ENCODE data around the gene TMEM60.
"Not testable (repeated sequence)": the region's sequence is repeated elsewhere in the genome, so short reads cannot be mapped to it uniquely, and the experiment has no call there.

The TMEM60 gene

DNA sequence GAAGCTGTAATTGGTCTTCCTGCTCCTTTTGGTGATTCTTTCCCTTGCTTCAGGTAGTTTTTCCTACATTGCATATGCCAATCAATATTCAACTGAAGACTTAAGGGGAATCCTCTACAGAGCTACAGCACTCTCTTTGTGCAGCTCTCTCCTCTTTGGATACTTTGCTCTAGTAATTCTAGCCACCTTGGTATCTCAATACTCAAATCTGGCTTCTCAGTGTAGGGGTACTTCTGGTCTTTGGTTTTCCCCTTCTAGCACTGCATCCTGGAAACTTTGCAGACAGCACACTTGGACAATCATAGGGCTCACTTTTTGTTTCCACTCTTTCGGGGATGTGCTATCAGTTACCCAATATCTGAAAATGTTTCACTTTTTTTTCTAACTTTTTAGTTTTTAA lies 10.3 kb upstream of the TMEM60 start:
- DNase-seq = no peak

DNA sequence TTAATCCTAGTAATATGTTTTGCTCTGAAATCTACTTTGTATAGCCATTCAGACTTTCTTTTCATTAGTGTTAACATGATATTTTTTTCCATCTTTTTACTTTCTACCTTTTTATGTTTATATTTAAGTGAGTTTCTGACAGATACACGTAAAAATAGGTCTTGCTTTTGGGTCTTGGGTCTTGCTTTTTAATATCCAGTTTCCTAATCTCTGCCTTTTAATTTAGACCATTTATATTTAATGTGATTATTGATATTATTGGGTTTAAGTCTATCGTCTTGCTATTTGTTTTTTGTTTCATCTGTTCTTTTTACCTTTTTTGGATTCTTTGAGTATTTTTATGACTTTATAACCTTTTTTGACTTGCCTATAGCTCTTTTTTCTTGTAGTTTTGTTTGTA lies 8.2 kb upstream of the TMEM60 start:
- no peak for DNase-seq

DNA sequence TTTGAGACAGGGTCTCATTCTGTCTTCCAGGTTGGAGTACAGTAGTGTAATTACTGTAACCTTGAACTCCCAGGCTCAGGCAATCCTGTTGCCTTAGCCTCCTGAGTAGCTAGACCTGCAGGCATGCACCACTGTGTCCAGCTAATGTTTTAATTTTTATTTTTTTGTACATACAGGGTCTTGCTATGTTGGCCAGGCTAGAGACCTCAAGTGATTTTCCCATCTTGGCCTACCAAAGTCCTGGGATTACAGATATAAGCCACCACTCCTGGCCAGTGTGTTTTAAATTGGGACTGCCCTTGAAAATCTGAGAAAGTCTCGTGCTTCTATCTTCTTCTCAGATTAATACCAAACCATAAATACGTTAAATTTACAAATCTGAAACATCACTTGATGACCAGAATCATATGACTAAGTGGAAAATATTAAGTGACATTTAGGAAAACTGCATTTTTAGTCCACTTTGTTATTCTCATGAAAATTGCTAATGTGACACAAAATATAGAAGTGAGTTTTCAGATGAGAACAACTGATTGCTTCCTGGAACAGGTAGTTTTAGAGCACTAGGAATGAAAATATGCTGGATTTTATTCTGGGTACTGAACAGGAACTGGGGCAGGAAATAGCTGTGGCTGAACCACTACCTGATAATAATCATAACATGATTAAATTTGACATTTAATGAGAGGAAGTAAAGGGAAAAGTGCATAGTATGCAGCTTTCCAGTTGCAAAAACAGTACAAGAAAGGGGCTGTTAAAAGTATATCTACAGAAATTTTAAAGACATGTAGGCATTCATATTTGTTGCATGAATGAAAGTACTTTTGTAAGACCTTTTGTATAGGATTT lies 4.5 kb upstream of the TMEM60 start:
- DNase-seq = no peak

DNA sequence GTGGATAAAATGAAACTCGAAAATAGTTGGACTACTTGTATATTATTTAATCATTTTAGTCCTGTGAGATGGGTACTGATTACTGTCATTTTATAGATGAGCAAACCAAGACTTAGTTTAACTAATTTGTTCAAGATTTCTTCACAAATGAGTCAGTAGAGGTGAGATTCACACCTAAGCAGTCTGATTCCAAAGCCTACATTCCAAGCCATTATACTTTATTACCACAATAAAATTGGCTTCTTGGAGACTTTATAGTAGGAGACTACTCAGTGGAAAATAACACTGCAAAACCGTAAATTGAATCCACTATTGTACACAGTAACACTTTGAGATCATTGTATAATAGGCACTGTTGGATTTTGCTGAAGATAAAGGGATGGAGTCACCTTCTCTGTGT lies 2.5 kb upstream of the TMEM60 start:
- no peak for DNase-seq

GRCh38 chr7:77800158-77800557 lies 1.9 kb upstream of the TMEM60 start:
- DNase-seq = no peak

DNA sequence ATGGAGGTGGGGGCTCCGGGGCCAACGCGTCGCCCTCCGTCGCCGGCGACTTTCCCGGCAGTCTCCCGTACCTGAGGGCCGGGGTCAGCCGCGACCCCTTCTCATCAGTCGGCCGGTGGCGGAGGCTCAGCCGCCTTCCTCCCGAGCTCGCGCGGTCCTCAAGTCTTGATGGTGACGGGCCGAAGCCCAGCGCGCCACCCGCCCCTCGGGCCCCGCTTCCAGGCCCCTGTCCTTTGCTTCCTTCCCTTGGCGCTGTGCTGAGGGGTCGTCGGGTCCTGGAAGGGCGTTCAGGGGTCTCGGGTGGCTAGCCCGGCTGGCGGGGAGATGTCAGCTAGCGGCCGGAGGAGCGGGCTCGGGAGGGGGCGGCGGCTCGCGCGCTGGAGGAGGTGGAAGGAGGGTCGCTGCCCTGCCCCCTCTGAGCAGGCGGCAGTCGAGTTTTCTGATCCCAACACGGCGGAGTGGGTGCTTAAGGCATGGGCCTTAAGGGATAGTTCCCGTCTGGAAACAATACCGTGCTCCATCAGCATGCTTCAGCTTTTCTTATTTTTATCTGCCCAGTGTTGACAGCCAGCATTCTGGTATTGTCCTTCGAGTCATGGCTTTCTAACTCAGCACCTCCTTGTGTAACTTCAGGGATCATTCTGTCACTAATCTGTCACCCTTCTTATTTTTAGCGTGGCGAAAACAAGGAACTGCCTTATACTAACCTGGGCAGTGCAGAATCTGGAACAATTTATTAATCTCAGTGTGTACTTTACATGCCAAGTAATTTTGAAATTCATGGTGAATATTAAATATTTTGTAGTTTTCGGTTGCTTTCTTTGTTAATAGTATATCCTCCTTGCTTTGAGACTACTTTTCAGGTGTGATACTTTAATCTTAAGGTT lies 1.1 kb upstream of the TMEM60 start:
- peak; percentile 1 for DNase-seq

DNA sequence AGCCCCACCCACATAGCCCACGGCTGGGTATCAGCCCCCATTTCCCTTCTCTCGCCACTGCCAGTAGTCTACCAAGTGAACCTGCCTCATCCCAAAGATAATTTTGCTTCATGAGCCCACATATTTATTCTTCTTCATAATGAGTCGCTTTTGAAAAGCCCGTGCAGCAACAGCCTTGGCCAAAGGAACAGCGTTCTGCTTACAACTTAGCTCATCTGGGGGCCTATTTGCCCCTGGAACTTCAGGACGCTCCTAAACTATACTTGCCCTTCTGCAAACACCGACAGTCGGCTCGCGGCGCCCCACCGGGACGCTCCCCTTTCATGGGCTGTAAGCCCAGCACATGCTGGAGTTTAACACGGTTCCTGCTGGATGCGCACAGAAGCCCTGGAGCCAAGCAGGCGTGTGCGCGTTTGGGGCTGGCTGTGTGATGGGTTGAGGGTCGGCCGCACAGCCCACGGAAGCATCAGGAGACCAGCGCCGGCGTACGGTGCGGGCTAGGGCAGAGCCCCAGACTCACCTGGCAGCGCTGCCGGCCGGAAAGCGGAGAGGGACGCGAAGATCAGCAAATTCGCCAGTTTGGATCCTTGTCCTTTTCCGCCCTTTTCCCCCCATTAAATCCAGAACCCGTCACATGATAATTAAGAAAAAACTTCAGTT lies 370 bp downstream of the TMEM60 start:
- no peak for DNase-seq

GRCh38 chr7:77796960-77797359 lies 1.3 kb downstream of the TMEM60 start:
- DNase-seq = no peak

GRCh38 chr7:77796109-77796508 lies 2.1 kb downstream of the TMEM60 start:
- DNase-seq = no peak

DNA sequence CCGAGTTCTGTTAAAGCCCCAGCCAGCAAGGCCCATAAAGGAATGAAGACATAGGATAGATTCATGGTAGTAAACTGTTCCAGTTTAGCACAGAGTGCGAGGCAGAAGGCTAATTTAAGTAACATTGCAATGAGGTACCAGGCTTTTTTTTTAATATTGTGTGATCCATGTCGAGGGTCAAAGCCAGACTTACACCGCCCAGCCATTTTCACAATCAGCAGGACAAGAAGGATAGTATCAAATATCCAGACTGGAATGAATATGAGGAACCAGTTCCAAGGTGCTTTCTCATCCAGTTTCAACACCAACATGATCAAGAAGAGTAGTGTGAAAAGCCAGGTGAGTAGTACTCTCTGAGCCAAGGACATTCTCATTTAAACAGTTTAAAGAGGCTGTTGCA lies 4.2 kb downstream of the TMEM60 start:
- DNase-seq = no peak

GRCh38 chr7:77791956-77792355 lies 6.3 kb downstream of the TMEM60 start:
- DNase-seq = no peak

DNA sequence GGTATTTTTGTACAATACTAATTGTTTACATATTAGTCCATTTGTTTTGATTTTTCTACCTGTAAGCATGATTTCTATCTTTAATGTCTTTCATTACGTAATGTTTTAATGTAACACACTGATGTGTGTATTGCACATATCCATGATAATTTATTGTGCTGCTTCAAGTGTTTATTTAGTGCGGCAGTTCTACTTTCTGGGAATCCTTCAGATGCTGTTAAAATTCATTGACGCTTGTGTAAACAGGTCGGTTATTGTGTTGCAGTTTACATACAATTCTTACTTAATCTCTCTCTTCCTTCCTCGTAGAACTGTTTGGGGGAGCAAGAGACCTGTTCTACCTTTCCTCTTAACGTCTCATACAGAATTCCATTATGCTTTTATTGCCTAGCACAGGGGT lies 6.9 kb downstream of the TMEM60 start:
- no peak for DNase-seq

DNA sequence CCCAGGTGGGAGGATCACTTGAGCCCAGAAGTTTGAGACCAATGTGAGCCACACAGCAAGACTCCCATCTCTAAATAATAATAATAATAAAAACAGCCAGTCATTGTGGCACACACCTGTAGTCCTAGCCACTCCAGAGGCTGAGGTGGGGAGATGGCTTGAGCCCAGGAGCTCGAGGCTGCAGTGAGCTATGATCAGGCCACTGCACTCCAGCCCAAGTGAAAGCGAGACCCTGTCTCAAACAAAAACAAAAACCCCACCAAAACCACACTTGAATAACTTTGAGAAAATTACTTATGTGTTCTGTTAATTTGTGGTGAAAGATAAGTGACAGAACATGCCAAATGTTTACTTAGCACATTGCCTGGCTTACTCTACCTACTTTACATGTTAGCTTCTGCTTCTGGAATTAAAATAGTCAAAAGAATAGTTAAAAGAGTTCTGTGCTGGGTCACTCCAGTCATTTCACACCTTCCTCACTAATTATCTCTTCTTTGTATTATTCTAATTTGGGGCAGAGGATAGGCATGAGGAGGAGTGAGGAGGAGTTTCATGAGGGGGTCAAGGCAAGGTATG lies 9.8 kb downstream of the TMEM60 start:
- no peak for DNase-seq

GRCh38 chr7:77786741-77787140 lies 11.5 kb downstream of the TMEM60 start:
- DNase-seq = no peak

- no peak for DNase-seq
Measured at GRCh38 chr7:77786018-77786417, 12.2 kb downstream of the TMEM60 start.

DNA sequence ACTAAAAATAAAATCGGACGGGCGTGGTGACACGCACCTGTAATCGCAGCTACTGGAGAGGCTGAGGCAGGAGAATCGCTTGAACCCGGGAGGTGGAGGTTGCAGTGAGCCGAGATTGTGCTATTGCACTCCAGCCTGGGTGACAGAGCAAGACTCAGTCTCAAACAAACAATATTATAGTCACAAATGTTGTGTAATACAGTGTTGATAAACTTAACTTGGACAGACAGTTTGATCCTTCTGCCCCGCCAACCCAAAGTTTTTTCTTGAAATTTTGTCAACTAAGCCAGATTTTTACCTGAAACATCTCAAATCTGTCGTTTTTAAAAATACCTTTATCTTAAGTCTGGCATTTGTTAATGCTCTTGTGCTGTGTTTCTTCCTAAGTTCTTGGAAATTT lies 13.8 kb downstream of the TMEM60 start:
- DNase-seq = not testable (repeated sequence)

DNA sequence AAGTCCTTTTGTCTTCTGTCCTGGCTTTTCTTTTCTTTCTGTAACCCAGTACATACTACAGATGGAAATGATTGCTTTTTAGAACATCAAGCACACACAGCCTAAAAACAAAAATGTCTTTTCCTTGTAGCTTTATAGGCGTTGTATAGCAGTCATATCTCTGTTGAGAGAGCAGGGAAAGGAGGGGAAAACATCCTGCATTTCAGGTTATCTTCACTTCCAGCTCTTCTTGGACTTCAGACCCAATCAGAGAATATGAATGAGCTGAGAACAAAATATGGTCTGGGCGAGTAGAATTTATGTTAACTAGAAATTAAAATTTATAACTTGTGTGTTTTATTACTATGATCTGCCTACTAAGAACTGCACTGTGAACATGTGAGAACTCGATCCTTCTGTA lies 14.7 kb downstream of the TMEM60 start:
- DNase-seq = no peak

GRCh38 chr7:77783111-77783510 lies 15.1 kb downstream of the TMEM60 start:
- DNase-seq = no peak

GRCh38 chr7:77782383-77782782 lies 15.9 kb downstream of the TMEM60 start:
- no peak for DNase-seq

DNA sequence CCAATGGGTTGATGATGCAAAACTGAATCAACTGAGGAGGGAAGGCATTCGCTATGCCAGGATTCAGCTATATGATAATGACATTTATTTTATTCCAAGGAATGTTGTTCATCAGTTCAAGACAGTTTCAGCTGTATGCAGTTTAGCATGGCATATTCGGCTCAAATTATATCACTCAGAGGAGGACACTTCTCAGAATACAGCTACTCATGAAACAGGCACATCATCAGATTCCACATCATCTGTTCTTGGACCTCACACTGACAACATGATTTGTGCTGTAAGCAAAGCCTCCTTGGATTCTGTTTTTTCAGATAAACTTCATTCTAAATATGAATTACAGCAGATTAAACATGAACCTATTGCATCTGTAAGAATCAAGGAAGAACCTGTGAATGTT lies 19.7 kb downstream of the TMEM60 start:
- DNase-seq = no peak

GRCh38 chr7:77771901-77772300 lies 26.3 kb downstream of the TMEM60 start:
- no peak for DNase-seq

DNA sequence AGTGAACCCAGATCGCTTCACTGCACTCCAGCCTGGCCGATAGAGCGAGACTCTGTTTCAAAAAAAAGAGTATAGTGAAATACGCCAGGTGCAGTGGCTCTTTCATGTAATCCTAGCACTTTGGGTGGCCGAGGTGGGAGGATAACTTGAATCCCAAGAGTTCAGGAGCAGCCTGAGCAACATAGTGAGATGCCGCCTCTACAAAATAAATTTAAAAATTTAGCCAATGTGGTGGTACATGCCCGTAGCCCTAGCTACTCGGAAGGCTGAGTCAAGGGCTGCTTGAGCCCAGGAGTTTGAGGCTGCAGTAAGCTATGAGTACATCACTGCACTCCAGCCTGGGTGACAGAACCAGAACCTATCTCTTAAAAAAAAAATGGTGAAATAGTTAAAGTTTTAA lies 27.9 kb downstream of the TMEM60 start:
- DNase-seq = no peak

All from NCI-H524 treated with DMSO at 0.1 percent for 48 hours (cell line).